ENCODE data around the gene GPHB5.
"Not testable (repeated sequence)": the region's sequence is repeated elsewhere in the genome, so short reads cannot be mapped to it uniquely, and the experiment has no call there.

GPHB5 gene

DNA sequence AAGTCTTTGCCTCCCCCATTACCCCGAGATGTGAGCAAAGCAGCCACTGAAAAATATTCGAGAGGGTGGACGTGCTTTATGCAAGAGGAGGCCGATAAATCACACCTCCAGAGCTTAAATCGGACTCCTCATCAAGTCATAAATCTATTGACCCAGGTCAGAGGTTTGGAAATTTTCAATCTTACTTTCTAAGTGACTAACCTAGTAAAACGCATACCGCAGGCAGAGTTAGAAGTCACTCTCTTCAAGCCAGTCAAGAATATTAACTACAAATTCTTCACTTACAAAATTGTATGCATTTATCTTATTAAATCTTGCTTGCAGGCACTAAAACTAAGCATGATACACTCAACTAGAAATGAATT lies 34.9 kb downstream of the GPHB5 start:
- Histone ChIP-seq H3K9me3 (ENCODE audit: control insufficient read depth, insufficient read depth, low read length) (no peaks in the 10 kb centered on the region), H3K4me3 (ENCODE audit: low read length) (no peak overlapping the region), H3F3A (ENCODE audit: control insufficient read depth, insufficient read depth) (no peaks in the 10 kb centered on the region), H3K79me2 (ENCODE audit: control insufficient read depth, low read length) (no peaks in the 10 kb centered on the region), H3K4me2 (ENCODE audit: low read length) (no peak overlapping the region), H3K4me1 (ENCODE audit: control insufficient read depth, low read length) (no peaks in the 10 kb centered on the region), H3K27me3 (ENCODE audit: control insufficient read depth, low read length) (peaks cover 21% of the 10 kb centered on the region), H3K27ac (ENCODE audit: low read depth, low read length) (no peak overlapping the region), H3K36me3 (ENCODE audit: control insufficient read depth, low read length) (no peaks in the 10 kb centered on the region), H3K9me2 (replicated peaks; ENCODE audit: control insufficient read depth, low read length) (no peaks in the 10 kb centered on the region), H4K20me1 (ENCODE audit: control insufficient read depth, insufficient read depth, low read depth, low read length) (no peaks in the 10 kb centered on the region)
- TF ChIP-seq EZH2phosphoT487 (IDR thresholded peaks at IDR 0.05; ENCODE audit: borderline replicate concordance, low read length): no peak
- TF ChIP-seq, protein P1, sequence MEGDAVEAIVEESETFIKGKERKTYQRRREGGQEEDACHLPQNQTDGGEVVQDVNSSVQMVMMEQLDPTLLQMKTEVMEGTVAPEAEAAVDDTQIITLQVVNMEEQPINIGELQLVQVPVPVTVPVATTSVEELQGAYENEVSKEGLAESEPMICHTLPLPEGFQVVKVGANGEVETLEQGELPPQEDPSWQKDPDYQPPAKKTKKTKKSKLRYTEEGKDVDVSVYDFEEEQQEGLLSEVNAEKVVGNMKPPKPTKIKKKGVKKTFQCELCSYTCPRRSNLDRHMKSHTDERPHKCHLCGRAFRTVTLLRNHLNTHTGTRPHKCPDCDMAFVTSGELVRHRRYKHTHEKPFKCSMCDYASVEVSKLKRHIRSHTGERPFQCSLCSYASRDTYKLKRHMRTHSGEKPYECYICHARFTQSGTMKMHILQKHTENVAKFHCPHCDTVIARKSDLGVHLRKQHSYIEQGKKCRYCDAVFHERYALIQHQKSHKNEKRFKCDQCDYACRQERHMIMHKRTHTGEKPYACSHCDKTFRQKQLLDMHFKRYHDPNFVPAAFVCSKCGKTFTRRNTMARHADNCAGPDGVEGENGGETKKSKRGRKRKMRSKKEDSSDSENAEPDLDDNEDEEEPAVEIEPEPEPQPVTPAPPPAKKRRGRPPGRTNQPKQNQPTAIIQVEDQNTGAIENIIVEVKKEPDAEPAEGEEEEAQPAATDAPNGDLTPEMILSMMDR (IDR thresholded peaks at IDR 0.05; ENCODE audit: low read depth, low read length, poor library complexity, severe bottlenecking): no peak

DNA sequence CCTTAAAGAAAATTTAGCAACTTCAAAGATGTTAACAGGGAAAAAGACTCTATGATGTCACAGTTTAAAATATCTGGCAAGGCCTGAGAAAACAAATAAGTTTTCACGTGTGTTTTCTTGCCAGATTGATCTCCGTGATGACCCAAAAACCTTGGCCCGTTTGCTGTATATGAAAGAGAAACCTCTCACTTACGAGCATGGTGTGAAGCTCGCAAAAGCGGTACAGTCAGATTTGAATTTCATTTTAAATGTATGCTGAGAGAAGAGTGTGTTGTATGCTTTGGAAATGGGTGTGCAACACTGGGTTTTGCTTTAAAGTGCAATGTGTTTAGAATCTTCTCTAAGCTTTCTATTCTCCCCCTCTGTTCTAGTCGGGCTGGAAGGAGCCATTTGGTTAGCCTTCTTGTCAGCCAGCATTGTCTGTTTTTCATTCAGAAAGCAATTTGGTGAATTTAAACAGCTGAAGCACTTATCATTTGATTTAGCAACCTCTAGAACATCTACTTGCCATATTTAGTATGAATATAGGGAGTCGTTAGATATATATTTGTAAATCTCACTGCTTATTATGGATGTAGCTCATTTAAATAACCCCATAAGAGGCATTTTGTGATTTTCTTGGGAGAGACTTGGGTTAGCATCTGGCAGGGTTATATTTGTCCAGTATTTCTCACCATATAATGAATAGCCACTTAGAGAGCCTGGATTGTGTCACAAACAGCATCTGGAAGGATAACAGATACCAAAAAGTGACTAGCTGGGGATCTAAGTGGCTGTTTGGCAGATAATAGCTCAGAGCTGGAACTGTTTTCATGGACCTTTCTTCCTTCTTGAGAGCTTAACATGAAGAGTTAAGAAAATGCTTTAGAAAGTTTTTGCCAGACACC lies 35.5 kb downstream of the GPHB5 start:
- no peaks in the 10 kb centered on the region for H3K79me2 ChIP-seq (ENCODE audit: control insufficient read depth, low read length)
- TF ChIP-seq, protein P1 (IDR thresholded peaks at IDR 0.05; ENCODE audit: low read depth, low read length, poor library complexity, severe bottlenecking): no peak
- no peak for TF ChIP-seq EZH2phosphoT487 (IDR thresholded peaks at IDR 0.05; ENCODE audit: borderline replicate concordance, low read length)
- H3K9me3 ChIP-seq (ENCODE audit: control insufficient read depth, insufficient read depth, low read length): no peaks in the 10 kb centered on the region
- no peak overlapping the region for H3K4me2 ChIP-seq (ENCODE audit: low read length)
- no peaks in the 10 kb centered on the region for H3K9me2 ChIP-seq (replicated peaks; ENCODE audit: control insufficient read depth, low read length)
- H3K27me3 ChIP-seq (ENCODE audit: control insufficient read depth, low read length): peaks cover 21% of the 10 kb centered on the region
- H3K27ac ChIP-seq (ENCODE audit: low read depth, low read length): no peak overlapping the region
- H3K36me3 ChIP-seq (ENCODE audit: control insufficient read depth, low read length): no peaks in the 10 kb centered on the region
- no peak overlapping the region for H3K4me3 ChIP-seq (ENCODE audit: low read length)
- no peaks in the 10 kb centered on the region for H4K20me1 ChIP-seq (ENCODE audit: control insufficient read depth, insufficient read depth, low read depth, low read length)
- H3F3A ChIP-seq (ENCODE audit: control insufficient read depth, insufficient read depth): no peaks in the 10 kb centered on the region
- no peaks in the 10 kb centered on the region for H3K4me1 ChIP-seq (ENCODE audit: control insufficient read depth, low read length)

DNA sequence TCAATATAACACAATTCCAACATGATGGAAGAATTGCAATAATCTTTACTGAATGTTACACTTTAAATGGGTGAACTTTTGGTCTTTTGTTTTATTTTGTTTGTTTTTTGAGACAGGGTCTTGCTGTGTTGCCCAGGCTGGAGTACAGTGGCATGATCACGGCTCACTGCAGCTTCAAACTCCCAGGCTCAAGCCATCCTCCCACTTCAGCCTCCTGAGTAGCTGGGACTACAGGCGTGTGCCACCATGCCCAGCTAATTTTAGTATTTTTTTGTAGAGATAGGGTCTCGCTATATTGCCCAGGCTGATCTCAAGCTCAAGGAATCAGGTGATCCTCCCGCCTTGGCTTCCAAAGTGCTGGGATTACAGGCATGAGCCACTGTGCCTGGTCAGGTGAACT lies 38.8 kb downstream of the GPHB5 start:
- not testable (repeated sequence) for H3K79me2 ChIP-seq (ENCODE audit: control insufficient read depth, low read length); H3K4me2 ChIP-seq (ENCODE audit: low read length); H3K36me3 ChIP-seq (ENCODE audit: control insufficient read depth, low read length); H3K27ac ChIP-seq (ENCODE audit: low read depth, low read length); H3K4me1 ChIP-seq (ENCODE audit: control insufficient read depth, low read length); H3K9me2 ChIP-seq (replicated peaks; ENCODE audit: control insufficient read depth, low read length); H3K4me3 ChIP-seq (ENCODE audit: low read length); H4K20me1 ChIP-seq (ENCODE audit: control insufficient read depth, insufficient read depth, low read depth, low read length); H3K9me3 ChIP-seq (ENCODE audit: control insufficient read depth, insufficient read depth, low read length); H3F3A ChIP-seq (ENCODE audit: control insufficient read depth, insufficient read depth)
- H3K27me3 ChIP-seq (ENCODE audit: control insufficient read depth, low read length): peaks cover 18% of the 10 kb centered on the region

DNA sequence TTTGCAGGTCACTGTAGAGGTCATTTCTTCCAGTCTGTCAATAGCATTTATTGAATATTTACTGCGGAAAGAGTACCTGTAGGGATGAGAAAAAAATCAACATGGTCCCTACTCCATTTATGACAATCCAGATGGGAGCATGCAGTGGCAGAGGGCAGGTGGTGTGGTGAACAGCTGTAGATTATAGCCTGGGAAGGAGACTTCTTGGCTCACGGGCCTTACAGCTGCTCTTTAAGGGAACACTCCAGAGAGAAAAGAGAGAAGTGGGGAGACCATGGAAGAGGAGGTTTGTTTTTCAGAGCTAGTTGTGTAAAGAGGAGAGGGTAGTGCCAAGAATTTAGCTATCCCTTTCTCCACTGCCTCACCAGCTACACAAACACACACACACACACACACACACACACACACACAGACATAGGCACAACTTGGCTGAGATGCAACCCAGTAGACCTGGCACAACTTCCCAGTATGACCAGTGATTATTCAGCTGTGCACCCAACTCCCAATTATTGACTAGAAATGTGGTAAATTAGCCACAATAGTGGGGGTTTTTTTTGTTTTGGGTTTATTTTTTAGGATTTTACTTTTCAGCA lies 41.0 kb downstream of the GPHB5 start:
- Histone ChIP-seq H3K36me3 (ENCODE audit: control insufficient read depth, low read length) (no peaks in the 10 kb centered on the region), H4K20me1 (ENCODE audit: control insufficient read depth, insufficient read depth, low read depth, low read length) (no peaks in the 10 kb centered on the region), H3K4me1 (ENCODE audit: control insufficient read depth, low read length) (no peaks in the 10 kb centered on the region), H3K9me2 (replicated peaks; ENCODE audit: control insufficient read depth, low read length) (no peaks in the 10 kb centered on the region), H3K9me3 (ENCODE audit: control insufficient read depth, insufficient read depth, low read length) (no peaks in the 10 kb centered on the region), H3K4me2 (ENCODE audit: low read length) (no peak overlapping the region), H3K27ac (ENCODE audit: low read depth, low read length) (no peak overlapping the region), H3K79me2 (ENCODE audit: control insufficient read depth, low read length) (no peaks in the 10 kb centered on the region), H3K27me3 (ENCODE audit: control insufficient read depth, low read length) (peaks cover 6% of the 10 kb centered on the region), H3K4me3 (ENCODE audit: low read length) (no peak overlapping the region), H3F3A (ENCODE audit: control insufficient read depth, insufficient read depth) (no peaks in the 10 kb centered on the region)
- TF ChIP-seq, protein P1 (IDR thresholded peaks at IDR 0.05; ENCODE audit: low read depth, low read length, poor library complexity, severe bottlenecking): no peak
- TF ChIP-seq EZH2phosphoT487 (IDR thresholded peaks at IDR 0.05; ENCODE audit: borderline replicate concordance, low read length): no peak

Data from DOHH2 (cell line).